Liver (tissue), 9 donors: Measurements from ENCODE around the gene PAX5. TPM values are rescaled to one million over a fixed set of nuclear protein-coding genes. Genes with fewer than 3 reads are reported as not detected.

ENCODE experiments used
- DNase-seq: peaks from one replicate; pipeline ENCODE4 v3.0.0-alpha.2; 2017; ENCODE audit warnings: low spot score
- H3K27ac ChIP-seq, 2 donors: one replicate each; pipeline ENCODE4 v1.7.0; 2013; ENCODE audit warnings: inconsistent platforms in 2 of 2, low read length in 2 of 2, control low read depth in 1 of 2, low read depth in 1 of 2, mild to moderate bottlenecking in 1 of 2
- H3K27me3 ChIP-seq, 4 donors: one replicate each; pipeline versions ENCODE4 v1.6.1 to v1.7.0; 2013; ENCODE audit warnings: low read length in 3 of 4, inconsistent platforms in 1 of 4, mild to moderate bottlenecking in 1 of 4, moderate library complexity in 1 of 4; ENCODE audit not compliant: control insufficient read depth in 4 of 4, insufficient read depth in 4 of 4
- H3K36me3 ChIP-seq, 4 donors: one replicate each; pipeline versions ENCODE4 v1.6.1 to v1.7.0; 2013; ENCODE audit warnings: low read length in 3 of 4, mild to moderate bottlenecking in 3 of 4, low read depth in 1 of 4, moderate library complexity in 1 of 4; ENCODE audit not compliant: control insufficient read depth in 4 of 4, insufficient read depth in 3 of 4
- H3K4me1 ChIP-seq, 4 donors: one replicate each; pipeline versions ENCODE4 v1.6.1 to v1.7.0; 2013; ENCODE audit warnings: low read length in 3 of 4, mild to moderate bottlenecking in 3 of 4, moderate library complexity in 1 of 4; ENCODE audit not compliant: control insufficient read depth in 4 of 4, insufficient read depth in 4 of 4
- H3K4me3 ChIP-seq, 3 donors: one replicate each; pipeline versions ENCODE4 v1.6.1 to v1.7.0; 2013; ENCODE audit warnings: low read length in 3 of 3, control low read depth in 1 of 3, low read depth in 1 of 3, mild to moderate bottlenecking in 1 of 3
- H3K9ac ChIP-seq, 2 donors: one replicate each; pipeline ENCODE4 v1.7.0; 2013; ENCODE audit warnings: low read length in 2 of 2, mild to moderate bottlenecking in 2 of 2, moderate library complexity in 2 of 2, control low read depth in 1 of 2, low read depth in 1 of 2
- H3K9me3 ChIP-seq, 4 donors: one replicate each; pipeline versions ENCODE4 v1.6.1 to v1.7.0; 2013; ENCODE audit warnings: low read length in 3 of 4; ENCODE audit not compliant: control insufficient read depth in 4 of 4
- ATF3 ChIP-seq: IDR thresholded peaks from 2 replicates; pipeline ENCODE4 v1.6.1; 2016; ENCODE audit warnings: antibody characterized with exemption
- CTCF ChIP-seq: fragments of 150-350 bp; IDR thresholded peaks from 2 replicates; pipeline ENCODE4 v1.5.1; 2017; ENCODE audit warnings: improper control_type of control experiment, low read depth, low read length; ENCODE audit not compliant: missing input control
- EGR1 ChIP-seq, 2 donors: IDR thresholded peaks; 2 replicates each; pipeline ENCODE4 v1.6.1; 2016 to 2018; ENCODE audit warnings: antibody characterized with exemption in 2 of 2, low read depth in 2 of 2
- FOXA1 ChIP-seq: IDR thresholded peaks from 2 replicates; pipeline ENCODE4 v1.6.1; 2016; ENCODE audit warnings: antibody characterized with exemption
- FOXA2 ChIP-seq: IDR thresholded peaks from 2 replicates; pipeline ENCODE4 v1.6.1; 2016; ENCODE audit warnings: antibody characterized with exemption
- GABPA ChIP-seq, 2 donors: IDR thresholded peaks in 1 of 2; conservative IDR thresholded peaks in 1 of 2; 2 replicates each; pipeline ENCODE4 v1.6.1; 2016; ENCODE audit warnings: antibody characterized with exemption in 2 of 2, mild to moderate bottlenecking in 1 of 2, moderate library complexity in 1 of 2
- HNF4A ChIP-seq, 2 donors: conservative IDR thresholded peaks; 2 replicates each; pipeline ENCODE4 v1.6.1; 2016; ENCODE audit warnings: antibody characterized with exemption in 2 of 2, mild to moderate bottlenecking in 2 of 2
- HNF4G ChIP-seq: IDR thresholded peaks from 2 replicates; pipeline ENCODE4 v1.6.1; 2016; ENCODE audit warnings: antibody characterized with exemption
- JUND ChIP-seq, 2 donors: IDR thresholded peaks; 2 replicates each; pipeline ENCODE4 v1.6.1; 2016; ENCODE audit warnings: antibody characterized with exemption in 2 of 2
- MAX ChIP-seq: IDR thresholded peaks from 2 replicates; pipeline ENCODE4 v1.6.1; 2016; ENCODE audit warnings: antibody characterized with exemption
- NR2F2 ChIP-seq: IDR thresholded peaks from 2 replicates; pipeline ENCODE4 v1.6.1; 2016; ENCODE audit warnings: antibody characterized with exemption
- RAD21 ChIP-seq, 2 donors: IDR thresholded peaks; 2 replicates each; pipeline ENCODE4 v1.6.1; 2016; ENCODE audit warnings: antibody characterized with exemption in 2 of 2, mild to moderate bottlenecking in 2 of 2
- REST ChIP-seq: IDR thresholded peaks from 2 replicates; pipeline ENCODE4 v1.6.1; 2016; ENCODE audit warnings: antibody characterized with exemption, mild to moderate bottlenecking
- RXRA ChIP-seq, 2 donors: IDR thresholded peaks; 2 replicates each; pipeline ENCODE4 v1.6.1; 2017 to 2018; ENCODE audit warnings: antibody characterized with exemption in 2 of 2, mild to moderate bottlenecking in 1 of 2
- SP1 ChIP-seq: IDR thresholded peaks from 2 replicates; pipeline ENCODE4 v1.6.1; 2018; ENCODE audit warnings: antibody characterized with exemption, mild to moderate bottlenecking
- TAF1 ChIP-seq: conservative IDR thresholded peaks from 2 replicates; pipeline ENCODE4 v1.6.1; 2016; ENCODE audit warnings: antibody characterized with exemption, mild to moderate bottlenecking
- YY1 ChIP-seq: IDR thresholded peaks from 2 replicates; pipeline ENCODE4 v1.6.1; 2016; ENCODE audit warnings: antibody characterized with exemption, mild to moderate bottlenecking
- ZBTB33 ChIP-seq: IDR thresholded peaks from 2 replicates; pipeline ENCODE4 v1.6.1; 2016; ENCODE audit warnings: antibody characterized with exemption
- WGBS: extraction: QIAGEN DNeasy Blood & Tissue Kit; methylation state at CpG from one replicate; pipeline ENCODE4 v1.1.7; 2013; 5-methylcytosine and 5-hydroxymethylcytosine counted together
- polyA plus RNA-seq, 2 donors: library from polyadenylated mRNA; stranded (reverse) in 1 of 2; unstranded in 1 of 2; fragments of 200-250 nt in 1 of 2; fragments of >200 nt in 1 of 2; fragmentation: Nextera tagmentation in 1 of 2; extraction: Ambion mirVana in 1 of 2; gene quantifications; one replicate each; pipeline versions ENCODE4 v1.2.1 to v1.2.3, GENCODE V29; 2013 to 2015
- total RNA-seq, 2 donors: library from RNA; depleted of rRNA; stranded (reverse); fragments of >200 nt; gene quantifications; one replicate each; pipeline ENCODE4 v1.2.3, GENCODE V29; 2014
- donor health status: healthy.
- donor health status: healthy.
- donor health status: healthy.
- donor health status: healthy.
- donor health status: healthy.

The PAX5 gene
- total and polyA plus RNA-seq, 4 donors = 0.05 to 2.7 (median 0.11) TPM

- no peak for DNase-seq
- no peaks in the 10 kb centered on the region for H3K36me3 ChIP-seq
- TF ChIP-seq JUND (IDR thresholded peaks at IDR 0.05) (no peak), SP1 (no peak), REST (no peak), RAD21 (IDR thresholded peaks at IDR 0.05) (no peak), GABPA (IDR thresholded peaks at IDR 0.05 in 1 of 2, conservative IDR thresholded peaks at IDR 0.05 in 1 of 2) (no peak), RXRA (IDR thresholded peaks at IDR 0.05) (no peak), EGR1 (IDR thresholded peaks at IDR 0.05; ENCODE audit: low read depth in 2 of 2) (no peak), MAX (no peak), FOXA2 (no peak), ATF3 (no peak)
- H3K27ac ChIP-seq = no peak overlapping the region
- no peaks in the 10 kb centered on the region for H3K9me3 ChIP-seq
- no peaks in the 10 kb centered on the region for H3K4me1 ChIP-seq
- H3K9ac ChIP-seq = no peak overlapping the region
- 80% methylated on average over 28 of the region's 28 CpGs for WGBS
- no peaks in the 10 kb centered on the region for H3K27me3 ChIP-seq
- H3K4me3 ChIP-seq = no peak overlapping the region
These were observed 94.2 kb downstream of the PAX5 start for GRCh38 chr9:36939655-36940499.

GRCh38 chr9:36939214-36939613 is 94.9 kb downstream of the PAX5 start:
- no peak for DNase-seq
- H3K36me3 ChIP-seq = no peaks in the 10 kb centered on the region
- no peak overlapping the region for H3K9ac ChIP-seq
- no peaks in the 10 kb centered on the region for H3K4me1 ChIP-seq
- no peaks in the 10 kb centered on the region for H3K27me3 ChIP-seq
- H3K27ac ChIP-seq = no peak overlapping the region
- WGBS = 71% methylated on average over 5 of the region's 5 CpGs
- TF ChIP-seq HNF4G = no peak
- no peak for TF ChIP-seq ATF3
- no peak for TF ChIP-seq TAF1
- TF ChIP-seq SP1 = no peak
- no peak for TF ChIP-seq ZBTB33
- TF ChIP-seq RXRA (IDR thresholded peaks at IDR 0.05) = no peak
- TF ChIP-seq REST = no peak
- TF ChIP-seq EGR1 (IDR thresholded peaks at IDR 0.05; ENCODE audit: low read depth in 2 of 2) = no peak
- TF ChIP-seq JUND (IDR thresholded peaks at IDR 0.05) = no peak
- TF ChIP-seq RAD21 (IDR thresholded peaks at IDR 0.05) = no peak
- no peak for TF ChIP-seq FOXA1
- TF ChIP-seq NR2F2 = no peak
- TF ChIP-seq GABPA (IDR thresholded peaks at IDR 0.05 in 1 of 2, conservative IDR thresholded peaks at IDR 0.05 in 1 of 2) = no peak
- no peak for TF ChIP-seq MAX
- no peak for TF ChIP-seq FOXA2
- TF ChIP-seq HNF4A (conservative IDR thresholded peaks at IDR 0.05) = no peak
- no peak for TF ChIP-seq CTCF
- no peak for TF ChIP-seq YY1
- H3K4me3 ChIP-seq = no peak overlapping the region
- H3K9me3 ChIP-seq = no peaks in the 10 kb centered on the region
